GM12878 (cell line): Measurements from ENCODE around the gene MYL11. TPM values are rescaled to one million over a fixed set of nuclear protein-coding genes. Genes with fewer than 3 reads are reported as not detected.

ENCODE experiments used
- ATAC-seq: fragments of 200-7000 bp; cut with Tn5 transposase; 3 replicates; pipeline ENCODE4 v1.9.1; 2020; ENCODE audit warnings: mild to moderate bottlenecking, moderate library complexity
- BruUV-seq: library from RNA; stranded (reverse); fragments of 400-500 nt; replicated peaks from 2 replicates; lab custom pipeline; 2021; lab: Mats Ljungman, UMichigan
- CTCF ChIA-PET: fragments of 300-600 bp; sonication (Branson Sonifier 250); formaldehyde crosslinking; extraction: SDS; loops from one replicate; lab custom pipeline; 2021; ENCODE audit warnings: inconsistent platforms; lab: Yijun Ruan, JAX
- POLR2A ChIA-PET: fragments of 350-600 bp; formaldehyde crosslinking; extraction: SDS; loops from one replicate; lab custom pipeline; 2021; ENCODE audit warnings: inconsistent platforms; lab: Charles Lee
- RAD21 ChIA-PET: fragments of 300-600 bp; sonication (Branson Sonifier 250); formaldehyde crosslinking; loops from one replicate; lab custom pipeline; 2023; ENCODE audit warnings: antibody characterized with exemption; ENCODE audit not compliant: unreplicated experiment; lab: Charles Lee
- SMC1A ChIA-PET: fragments of 300-600 bp; sonication (Branson Sonifier 250); formaldehyde crosslinking; loops from one replicate; lab custom pipeline; 2023; ENCODE audit not compliant: unreplicated experiment, uncharacterized antibody; lab: Charles Lee
- DNase-seq: peaks from one replicate; pipeline ENCODE4 v3.0.0-alpha.2; 2011; ENCODE audit warnings: low read depth, low spot score
- FAIRE-seq: peaks from 3 replicates; lab custom pipeline; 2011; peaks lifted over from hg19 to GRCh38; lab: Jason Lieb, UNC
- H2AFZ ChIP-seq: 2 replicates; pipeline ENCODE4 v1.6.0; 2011; ENCODE audit warnings: low read depth, low read length, control low read depth; ENCODE audit not compliant: control insufficient read depth
- H3K27ac ChIP-seq: 2 replicates; pipeline ENCODE4 v1.5.1; 2011; ENCODE audit warnings: control low read depth; ENCODE audit not compliant: control insufficient read depth, insufficient read depth
- H3K27me3 ChIP-seq, 2 experiments: replicated peaks in 1 of 2; 2 replicates each; pipeline versions ENCODE4 v1.6.0 to v1.6.1; 2011; ENCODE audit warnings: low read length in 1 of 2; ENCODE audit not compliant: control insufficient read depth in 2 of 2, insufficient read depth in 2 of 2
- H3K36me3 ChIP-seq, 2 experiments: 2 replicates each; pipeline ENCODE4 v1.5.1; 2011; ENCODE audit warnings: low read length in 1 of 2; ENCODE audit not compliant: control insufficient read depth in 2 of 2, insufficient read depth in 2 of 2
- H3K4me1 ChIP-seq: 2 replicates; pipeline ENCODE4 v1.6.1; 2011; ENCODE audit warnings: mild to moderate bottlenecking, low read length, moderate library complexity, mixed read lengths; ENCODE audit not compliant: control insufficient read depth, insufficient read depth
- H3K4me2 ChIP-seq: 2 replicates; pipeline ENCODE4 v1.6.0; 2011; ENCODE audit warnings: control low read depth; ENCODE audit not compliant: control insufficient read depth, insufficient read depth
- H3K4me3 ChIP-seq: fragments of 200-600 bp; sonication (generic); 2 replicates; pipeline ENCODE4 v1.5.1; 2016
- H3K79me2 ChIP-seq: 2 replicates; pipeline ENCODE4 v1.6.0; 2011; ENCODE audit warnings: low read length; ENCODE audit not compliant: control insufficient read depth, insufficient read depth
- H3K9ac ChIP-seq: 2 replicates; pipeline ENCODE4 v1.8.0; 2011; ENCODE audit warnings: low read length, control low read depth, mixed read lengths; ENCODE audit not compliant: control insufficient read depth, insufficient read depth
- H3K9me3 ChIP-seq: replicated peaks from 3 replicates; pipeline ENCODE4 v1.5.1; 2011; ENCODE audit warnings: mild to moderate bottlenecking, low read length; ENCODE audit not compliant: control insufficient read depth, insufficient read depth
- H4K20me1 ChIP-seq: 2 replicates; pipeline ENCODE4 v1.6.0; 2011; ENCODE audit not compliant: control insufficient read depth, insufficient read depth
- CREB1 ChIP-seq: IDR thresholded peaks from 2 replicates; pipeline ENCODE4 v1.6.1; 2012; ENCODE audit warnings: low read depth, mild to moderate bottlenecking, inconsistent platforms
- E2F8 ChIP-seq: fragments of 450-650 bp; IDR thresholded peaks from 2 replicates; pipeline ENCODE4 v1.6.1; 2018; ENCODE audit warnings: mild to moderate bottlenecking, low read depth, moderate library complexity; ENCODE audit not compliant: partially characterized antibody
- FOXM1 ChIP-seq: IDR thresholded peaks from 2 replicates; pipeline ENCODE4 v1.6.1; 2012; ENCODE audit warnings: low read depth, mild to moderate bottlenecking, inconsistent platforms, low read length, moderate library complexity
- JUNB ChIP-seq: IDR thresholded peaks from 2 replicates; pipeline ENCODE4 v1.6.1; 2016; ENCODE audit warnings: antibody characterized with exemption, mild to moderate bottlenecking
- RCOR1 ChIP-seq: conservative IDR thresholded peaks from 2 replicates; pipeline ENCODE4 v1.6.1; 2012; ENCODE audit warnings: low read depth, low read length, improper control_type of control experiment
- SP1 ChIP-seq: IDR thresholded peaks from one replicate; pipeline ENCODE4 v1.6.1; 2011; ENCODE audit warnings: low read depth, low read length
- SUPT20H ChIP-seq: IDR thresholded peaks from 2 replicates; pipeline ENCODE4 v1.6.1; 2011; ENCODE audit warnings: low read depth, mild to moderate bottlenecking, low read length, moderate library complexity, borderline replicate concordance; ENCODE audit not compliant: control insufficient read depth
- TCF7 ChIP-seq: IDR thresholded peaks from 2 replicates; pipeline ENCODE4 v1.6.1; 2014; ENCODE audit warnings: antibody characterized with exemption, borderline replicate concordance
- USF1 ChIP-seq: IDR thresholded peaks from 2 replicates; pipeline ENCODE4 v1.6.1; 2011; ENCODE audit warnings: borderline replicate concordance, low read depth, mild to moderate bottlenecking, moderate library complexity, mixed read lengths, low read length; ENCODE audit not compliant: insufficient read depth; ENCODE audit errors: extremely low read length
- WRNIP1 ChIP-seq: IDR thresholded peaks from 2 replicates; pipeline ENCODE4 v1.6.1; 2011; ENCODE audit warnings: low read depth, low read length, improper control_type of control experiment, borderline replicate concordance
- WGBS: methylation state at CpG from one replicate; pipeline ENCODE4 v1.1.6; 2016; ENCODE audit warnings: low lambda C conversion rate; ENCODE audit not compliant: insufficient replicate concordance, insufficient coverage; ENCODE audit errors: missing lambda C conversion rate; 5-methylcytosine and 5-hydroxymethylcytosine counted together
- in situ Hi-C: fragments of 300-500 bp; cut with MboI; formaldehyde crosslinking; loops from 9 replicates; pipeline ENCODE4 v1.14.3; 2018; ENCODE audit warnings: mixed read lengths
- intact Hi-C: fragments of 100-400 bp; cut with micrococcal nuclease; formaldehyde crosslinking; loops from one replicate; pipeline ENCODE4 v1.14.2; 2022; ENCODE audit not compliant: unreplicated experiment
- polyA plus RNA-seq, 11 experiments: library from polyadenylated mRNA; depleted of rRNA in 4 of 11; unstranded in 6 of 11; stranded (reverse) in 5 of 11; fragments of >200 nt; fragmentation: Nextera tagmentation in 4 of 11; fragmentation: Illumina TruSeq in 1 of 11; extraction: Ambion mirVana in 4 of 11; extraction: Trizol in 1 of 11; gene quantifications; 1 replicate in 1 of 11; 2 replicates in 10 of 11; pipeline versions ENCODE4 v1.2.1 to v1.2.3, GENCODE V29; 2011 to 2016; ENCODE audit warnings: inconsistent platforms in 2 of 11, missing spikeins in 2 of 11, low read depth in 1 of 11
- total RNA-seq, 4 experiments: library from RNA; depleted of rRNA in 3 of 4; stranded (reverse); fragments of >200 nt in 3 of 4; fragmentation: Illumina TruSeq in 1 of 4; extraction: Trizol in 1 of 4; gene quantifications; 2 replicates each; pipeline versions ENCODE4 v1.2.1 to v1.2.3, GENCODE V29; 2013 to 2021

MYL11 gene
- total and polyA plus RNA-seq, 10 of the 15 experiments (the other 5 are each of a cell fraction or from before 2014, with no cell fraction given) = 0.19 to 1.2 (median 0.61) TPM; not detected in 5

- RAD21 ChIA-PET = no interaction called here
- WGBS = 92% methylated on average over 37 of the region's 37 CpGs
- no peak for DNase-seq
Observed at GRCh38 chr16:30357715-30358576, 16.7 kb upstream of the MYL11 start.

DNA sequence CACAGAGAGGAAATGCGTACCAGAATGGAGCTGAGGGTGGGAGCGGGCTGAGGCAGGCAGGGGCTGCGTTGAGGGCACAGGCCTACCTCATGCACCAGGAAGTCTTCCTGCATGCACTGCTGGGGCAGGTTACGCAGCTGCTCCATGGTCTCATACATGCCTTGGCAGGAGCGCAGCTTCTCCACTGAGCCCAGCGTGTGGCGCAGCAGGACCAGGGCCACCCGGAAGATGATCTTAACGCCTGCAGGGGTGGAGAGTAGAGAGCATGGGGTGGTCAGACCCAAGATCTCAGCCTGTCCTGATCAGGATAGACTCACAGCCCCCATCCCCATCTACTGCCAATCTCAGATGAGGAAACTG, 16.0 kb upstream of the MYL11 start:
- Histone ChIP-seq H3K9me3 (no peaks in the 10 kb centered on the region), H4K20me1 (no peaks in the 10 kb centered on the region), H3K4me1 (peaks cover 16% of the 10 kb centered on the region), H3K79me2 (peaks cover 18% of the 10 kb centered on the region), H3K4me2 (no peak overlapping the region), H3K36me3 (peaks cover 14 to 20% of the 10 kb centered on the region in 2 experiments)
- FAIRE-seq = no peak
- TF ChIP-seq JUNB (no peak), CREB1 (no peak), SUPT20H (no peak), RCOR1 (no peak), USF1 (no peak), E2F8 (no peak), WRNIP1 (no peak), TCF7 (no peak)
- TF ChIP-seq, all 136 proteins: peak for 0
- Histone ChIP-seq H3K27me3 (no peaks in the 10 kb centered on the region), H2AFZ (no peak overlapping the region), H3K27ac (no peak overlapping the region), H3K4me3 (no peak overlapping the region), H3K9ac (no peak overlapping the region)
- POLR2A ChIA-PET = interaction anchor here (0.5 to 2.2 kb wide), 3 partner anchors 9 to 203 kb away, joined by 4 to 6 read pairs (median 5); no protein-coding TSS in a partner anchor
- DNase-seq (no peak), ATAC-seq (no peak)
- intact Hi-C loops = loop anchor here (10.0 kb wide), 1 partner anchor 264 kb away; the partner anchor contains the start of genes TBX6 and YPEL3
- RAD21 ChIA-PET = no interaction called here
- CTCF ChIA-PET = interaction anchor here (1.3 kb wide), 1 partner anchor 12 kb away, joined by 3 read pairs; no protein-coding TSS in a partner anchor
- 90% methylated on average over 9 of the region's 9 CpGs for WGBS
- BruUV-seq = no TSS peak
- SMC1A ChIA-PET = no interaction called here
- in situ Hi-C loops = no loop called here

More at GRCh38 chr16:30357715-30358576, 16.7 kb upstream of the MYL11 start:
- no peaks in the 10 kb centered on the region for H4K20me1 ChIP-seq
- no peak overlapping the region for H2AFZ ChIP-seq
- TF ChIP-seq SP1 (no peak), FOXM1 (no peak)
- ChIA-PET CTCF (no interaction called here), POLR2A (interaction anchor here (2.2 kb wide), 1 partner anchor 9 kb away, joined by 6 read pairs; no protein-coding TSS in a partner anchor), SMC1A (interaction anchor here (0.7 to 1.7 kb wide), 2 partner anchors 11 to 22 kb away, joined by 3 to 4 read pairs; no protein-coding TSS in a partner anchor)
- FAIRE-seq = no peak
- ATAC-seq = no peak
- in situ Hi-C loops (no loop called here), intact Hi-C loops (loop anchor here (10.0 kb wide), 1 partner anchor 263 kb away; the partner anchor contains the start of genes TBX6 and YPEL3)
- peaks cover 8 to 19% of the 10 kb centered on the region in 2 experiments for H3K36me3 ChIP-seq
- H3K27ac ChIP-seq = no peak overlapping the region
- H3K4me3 ChIP-seq = no peak overlapping the region
- BruUV-seq = no TSS peak
- H3K4me2 ChIP-seq = no peak overlapping the region
- no peaks in the 10 kb centered on the region for H3K27me3 ChIP-seq
- no peaks in the 10 kb centered on the region for H3K9me3 ChIP-seq
- peaks cover 18% of the 10 kb centered on the region for H3K79me2 ChIP-seq
- no peak overlapping the region for H3K9ac ChIP-seq
- H3K4me1 ChIP-seq = peaks cover 16% of the 10 kb centered on the region
